Ovary (tissue), 9 donors: ENCODE data around the gene CCDC88B. TPM values are rescaled to one million over a fixed set of nuclear protein-coding genes. Genes with fewer than 3 reads are reported as not detected.
A peak's percentile ranks its signal among the peaks of the same experiment; 100 is the strongest.
"Not testable (repeated sequence)": the region's sequence is repeated elsewhere in the genome, so short reads cannot be mapped to it uniquely, and the experiment has no call there.

Experiments used
- DNase-seq, 5 donors: peaks; one replicate each; pipeline ENCODE4 v3.0.0-alpha.2; 2019 to 2020
- H3K27ac ChIP-seq, 2 donors: fragments of 200-600 bp; one replicate each; pipeline versions ENCODE4 v1.5.1 to v1.8.0; 2019 to 2022
- H3K27me3 ChIP-seq: fragments of 200-600 bp; one replicate; pipeline ENCODE4 v1.8.0; 2022
- H3K36me3 ChIP-seq: fragments of 200-600 bp; sonication (generic); one replicate; pipeline ENCODE4 v1.5.1; 2019
- H3K4me1 ChIP-seq: one replicate; pipeline ENCODE4 v1.8.1; 2013; ENCODE audit warnings: mild to moderate bottlenecking, moderate library complexity; ENCODE audit not compliant: insufficient read depth
- H3K4me3 ChIP-seq: fragments of 200-600 bp; sonication (generic); one replicate; pipeline ENCODE4 v1.5.1; 2017
- H3K9me3 ChIP-seq, 2 donors: fragments of 200-600 bp in 1 of 2; sonication (generic) in 1 of 2; one replicate each; pipeline versions ENCODE4 v1.5.1 to v1.8.1; 2013 to 2019; ENCODE audit warnings: mild to moderate bottlenecking in 1 of 2, moderate library complexity in 1 of 2
- EP300 ChIP-seq: sonication (generic); formaldehyde crosslinking; IDR thresholded peaks from one replicate; pipeline ENCODE4 v1.6.1; 2017; ENCODE audit warnings: antibody characterized with exemption
- POLR2A ChIP-seq: fragments of 450-650 bp; IDR thresholded peaks from one replicate; pipeline ENCODE4 v1.6.1; 2017; ENCODE audit warnings: antibody characterized with exemption, mild to moderate bottlenecking, moderate library complexity
- WGBS, 3 donors: extraction: QIAGEN DNeasy Blood & Tissue Kit in 1 of 3; methylation state at CpG; one replicate each; pipeline versions ENCODE4 v1.1.5 to v1.1.7; 2013 to 2017; 5-methylcytosine and 5-hydroxymethylcytosine counted together
- intact Hi-C, 4 donors: fragments of 100-400 bp; cut with DNase I; formaldehyde crosslinking; loops; one replicate each; pipeline versions ENCODE4 v1.11.0 to v1.15.1; 2022 to 2023
- polyA plus RNA-seq, 2 donors: library from polyadenylated mRNA; stranded (reverse); fragments of 200-250 nt in 1 of 2; fragments of 350-450 nt in 1 of 2; fragmentation: Illumina TruSeq in 1 of 2; extraction: RNeasy Lipid Tissue Mini Kit (QIAGEN cat#74804) in 1 of 2; gene quantifications; one replicate each; pipeline ENCODE4 v1.2.3, GENCODE V29; 2013 to 2014
- total RNA-seq, 7 donors: library from RNA; depleted of rRNA in 2 of 7; stranded (reverse); fragments of >200 nt in 2 of 7; fragmentation: NEBNext Ultra II Directional in 3 of 7; extraction: Animal tissue kit (Norgen Biotek cat#: 25700) in 3 of 7; gene quantifications; one replicate each; pipeline versions ENCODE4 v1.1.0 to v1.2.4, GENCODE V29; 2016 to 2023
- TF ChIP-seq, protein P1 (sequence below), 3 donors: fragments of 450-650 bp in 2 of 3; fragments of 200-600 bp in 1 of 3; IDR thresholded peaks; one replicate each; pipeline versions ENCODE4 v1.5.1 to v1.8.0; 2016 to 2022; ENCODE audit warnings: antibody characterized with exemption in 3 of 3, mild to moderate bottlenecking in 1 of 3
- donor health status: DM: no; HTN: no; CAD: no; lungs with moderate emphysema.
- donor health status: DM: no; HTN: no; CAD: no.
- donor health status: Bipolar disorder and iron deficiency.
- donor health status: DM: yes; HTN: yes; CAD: no.
- donor health status: DM: no; HTN: no; CAD: no.
- donor health status: DM: yes; HTN: yes; CAD: no.

CCDC88B gene
- total and polyA plus RNA-seq, 9 donors, result 0.95 to 7.5 (median 3.5) TPM

DNA sequence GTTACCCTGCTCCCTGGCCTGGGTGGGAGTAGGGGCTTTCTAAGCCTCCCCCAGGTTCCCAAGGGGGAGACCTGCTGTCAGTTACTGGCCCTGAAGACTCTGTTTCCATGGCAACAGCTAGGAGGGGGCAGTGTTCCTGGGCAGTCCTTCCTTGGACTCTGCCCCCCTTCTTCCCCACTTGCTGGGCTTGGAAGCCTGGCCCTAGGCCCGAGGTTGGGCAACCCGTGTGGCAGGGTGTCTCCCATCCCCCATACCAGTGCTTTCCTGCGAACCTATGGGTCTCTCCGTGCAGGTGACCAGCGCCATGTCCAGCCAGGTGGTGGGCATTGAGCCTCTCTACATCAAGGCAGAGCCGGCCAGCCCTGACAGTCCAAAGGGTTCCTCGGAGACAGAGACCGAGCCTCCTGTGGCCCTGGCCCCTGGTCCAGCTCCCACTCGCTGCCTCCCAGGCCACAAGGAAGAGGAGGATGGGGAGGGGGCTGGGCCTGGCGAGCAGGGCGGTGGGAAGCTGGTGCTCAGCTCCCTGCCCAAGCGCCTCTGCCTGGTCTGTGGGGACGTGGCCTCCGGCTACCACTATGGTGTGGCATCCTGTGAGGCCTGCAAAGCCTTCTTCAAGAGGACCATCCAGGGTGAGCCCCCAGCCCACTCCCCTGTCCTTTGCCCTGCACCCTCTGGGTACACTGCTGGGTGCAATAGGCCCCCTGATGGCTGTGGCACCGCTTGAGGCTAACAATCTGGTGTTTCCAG, 33.0 kb upstream of the CCDC88B start:
- H3K9me3 ChIP-seq, result no peaks in the 10 kb centered on the region
- 75 to 78% (median 75%) methylated on average over 15 of the region's 15 CpGs for WGBS, 3 donors
- no peaks in the 10 kb centered on the region for H3K36me3 ChIP-seq
- no peak for TF ChIP-seq EP300
- TF ChIP-seq, protein P1, sequence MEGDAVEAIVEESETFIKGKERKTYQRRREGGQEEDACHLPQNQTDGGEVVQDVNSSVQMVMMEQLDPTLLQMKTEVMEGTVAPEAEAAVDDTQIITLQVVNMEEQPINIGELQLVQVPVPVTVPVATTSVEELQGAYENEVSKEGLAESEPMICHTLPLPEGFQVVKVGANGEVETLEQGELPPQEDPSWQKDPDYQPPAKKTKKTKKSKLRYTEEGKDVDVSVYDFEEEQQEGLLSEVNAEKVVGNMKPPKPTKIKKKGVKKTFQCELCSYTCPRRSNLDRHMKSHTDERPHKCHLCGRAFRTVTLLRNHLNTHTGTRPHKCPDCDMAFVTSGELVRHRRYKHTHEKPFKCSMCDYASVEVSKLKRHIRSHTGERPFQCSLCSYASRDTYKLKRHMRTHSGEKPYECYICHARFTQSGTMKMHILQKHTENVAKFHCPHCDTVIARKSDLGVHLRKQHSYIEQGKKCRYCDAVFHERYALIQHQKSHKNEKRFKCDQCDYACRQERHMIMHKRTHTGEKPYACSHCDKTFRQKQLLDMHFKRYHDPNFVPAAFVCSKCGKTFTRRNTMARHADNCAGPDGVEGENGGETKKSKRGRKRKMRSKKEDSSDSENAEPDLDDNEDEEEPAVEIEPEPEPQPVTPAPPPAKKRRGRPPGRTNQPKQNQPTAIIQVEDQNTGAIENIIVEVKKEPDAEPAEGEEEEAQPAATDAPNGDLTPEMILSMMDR (IDR thresholded peaks at IDR 0.05), result no peak
- TF ChIP-seq POLR2A, result no peak
- no peak overlapping the region for H3K27ac ChIP-seq
- peak in 4 of 5 donors; percentile 54 to 61 (median 57) for DNase-seq
- H3K4me1 ChIP-seq, result peaks cover 8% of the 10 kb centered on the region
- H3K4me3 ChIP-seq, result peak overlapping the region; percentile 48
- intact Hi-C loops, result loop anchor here in 1 of 4 donors (5.0 kb wide), 1 partner anchor 65 kb away; the partner anchor contains the start of gene FKBP2
- H3K27me3 ChIP-seq, result no peaks in the 10 kb centered on the region

- WGBS, 3 donors, result 92 to 95% (median 94%) methylated on average over 5 of the region's 5 CpGs
- H3K27ac ChIP-seq, result not testable (repeated sequence)
Measured at GRCh38 chr11:64307795-64308194, 32.2 kb upstream of the CCDC88B start.

DNA sequence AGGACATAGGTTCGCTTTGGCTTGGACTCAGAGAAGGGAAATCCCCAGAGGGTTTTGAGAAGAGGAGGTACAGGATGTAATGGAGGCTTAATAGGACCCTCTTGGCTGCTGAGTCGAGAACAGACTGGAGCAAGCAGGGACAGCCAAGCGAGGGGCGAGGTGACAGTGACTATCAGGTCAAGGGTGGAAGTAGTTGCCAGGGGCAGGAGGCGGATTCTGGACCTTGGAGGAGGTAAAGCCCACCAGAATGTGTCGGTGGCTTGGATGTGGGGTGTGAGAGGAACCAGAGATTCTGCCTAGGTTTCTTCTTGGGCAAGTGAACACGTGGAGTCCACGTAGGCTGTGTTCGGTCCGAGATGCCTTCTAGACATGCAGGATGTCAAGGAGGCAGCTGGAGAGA, 27.1 kb upstream of the CCDC88B start:
- TF ChIP-seq, protein P1 (IDR thresholded peaks at IDR 0.05), result no peak
- TF ChIP-seq EP300 (no peak), POLR2A (no peak)
- no peaks in the 10 kb centered on the region for H3K36me3 ChIP-seq
- intact Hi-C loops, result no loop called here

More at GRCh38 chr11:64307795-64308194, 32.2 kb upstream of the CCDC88B start:
- not testable (repeated sequence) for H3K9me3 ChIP-seq, H3K36me3 ChIP-seq, H3K4me1 ChIP-seq, H3K27me3 ChIP-seq, H3K4me3 ChIP-seq, DNase-seq
- intact Hi-C loops, result loop anchor here in 1 of 4 donors (5.0 kb wide), 1 partner anchor 65 kb away; the partner anchor contains the start of gene FKBP2

GRCh38 chr11:64313491-64314145, 26.4 kb upstream of the CCDC88B start:
- H3K9me3 ChIP-seq, result no peaks in the 10 kb centered on the region
- WGBS, 3 donors, result 32 to 62% (median 36%) methylated on average over 17 to 18 of the region's 18 CpGs
- peak in 4 of 5 donors; percentile 60 to 78 (median 71) for DNase-seq
- intact Hi-C loops, result no loop called here
- H3K4me3 ChIP-seq, result no peak overlapping the region
- H3K27me3 ChIP-seq, result no peaks in the 10 kb centered on the region
- H3K27ac ChIP-seq, result peak overlapping the region in 1 of 2 donors; percentile 74
- TF ChIP-seq POLR2A (no peak), EP300 (no peak)
- TF ChIP-seq, protein P1 (IDR thresholded peaks at IDR 0.05), result no peak
- no peaks in the 10 kb centered on the region for H3K36me3 ChIP-seq
- peaks cover 2% of the 10 kb centered on the region for H3K4me1 ChIP-seq

More for the DNA sequence above, 27.1 kb upstream of the CCDC88B start:
- Histone ChIP-seq H3K9me3 (no peaks in the 10 kb centered on the region), H3K27me3 (no peaks in the 10 kb centered on the region), H3K4me3 (no peak overlapping the region), H3K27ac (peak overlapping the region in 1 of 2 donors; percentile 74), H3K4me1 (peaks cover 2% of the 10 kb centered on the region)
- DNase-seq, result peak in 1 of 5 donors; percentile 33
- WGBS, 3 donors, result 87 to 91% (median 91%) methylated on average over 10 of the region's 10 CpGs
